Measurements from ENCODE around the gene FGF14. TPM values are rescaled to one million over a fixed set of nuclear protein-coding genes. Genes with fewer than 3 reads are reported as not detected.
A peak's percentile ranks its signal among the peaks of the same experiment; 100 is the strongest.

FGF14 gene
- total and polyA plus RNA-seq, 5 donors from 2014 or later, result 0.09 TPM; not detected in 4

DNA sequence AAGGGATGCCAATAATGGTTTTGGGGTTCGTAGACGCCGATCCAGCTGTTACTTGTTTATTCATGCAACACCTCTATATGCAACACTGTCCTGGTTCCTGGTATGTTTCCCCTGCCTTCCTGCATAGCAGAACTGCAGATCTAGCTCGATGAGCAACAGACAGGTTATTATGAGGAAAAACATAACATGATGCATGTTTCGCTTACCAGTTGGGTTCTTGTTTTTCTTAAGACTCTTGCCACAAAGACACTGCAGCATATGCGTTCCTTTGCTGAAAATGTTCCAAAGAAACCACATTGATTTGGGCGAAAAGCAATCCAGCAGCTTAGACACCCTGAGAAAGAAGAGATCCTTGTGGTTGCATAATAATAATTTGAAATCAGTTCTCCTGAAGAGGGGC lies 583 bp downstream of the FGF14 start:
- Mint-ChIP-seq H3K36me3 (no peaks in the 10 kb centered on the region), H3K27me3 (peaks cover 68% of the 10 kb centered on the region), H3K4me3 (peak overlapping the region; percentile 49 to 85 (median 64)), H3K4me1 (peaks cover 9 to 34% (median 16%) of the 10 kb centered on the region in 4 donors), H3K27ac (peak overlapping the region in 1 of 3 donors; percentile 40), H3K9me3 (peaks cover 0 to 4% (median 0%) of the 10 kb centered on the region in 7 donors)
- no peak for ATAC-seq (ENCODE audit: low read depth in 2 of 2)
- Histone ChIP-seq H3K9me3 (ENCODE audit: control insufficient read depth in 2 of 2, low read length in 2 of 2) (no peaks in the 10 kb centered on the region), H3K4me3 (ENCODE audit: low read depth, low read length) (no peak overlapping the region), H3K36me3 (ENCODE audit: control insufficient read depth, insufficient read depth, low read length) (no peaks in the 10 kb centered on the region), H3K27me3 (ENCODE audit: control insufficient read depth, insufficient read depth, low read length) (peaks cover 45% of the 10 kb centered on the region), H3K27ac (ENCODE audit: insufficient read depth, low read length, poor library complexity, severe bottlenecking) (no peak overlapping the region), H3K4me1 (ENCODE audit: control insufficient read depth, insufficient read depth, low read length, poor library complexity, severe bottlenecking) (peaks cover 16% of the 10 kb centered on the region)
- DNase-seq, result no peak

DNA sequence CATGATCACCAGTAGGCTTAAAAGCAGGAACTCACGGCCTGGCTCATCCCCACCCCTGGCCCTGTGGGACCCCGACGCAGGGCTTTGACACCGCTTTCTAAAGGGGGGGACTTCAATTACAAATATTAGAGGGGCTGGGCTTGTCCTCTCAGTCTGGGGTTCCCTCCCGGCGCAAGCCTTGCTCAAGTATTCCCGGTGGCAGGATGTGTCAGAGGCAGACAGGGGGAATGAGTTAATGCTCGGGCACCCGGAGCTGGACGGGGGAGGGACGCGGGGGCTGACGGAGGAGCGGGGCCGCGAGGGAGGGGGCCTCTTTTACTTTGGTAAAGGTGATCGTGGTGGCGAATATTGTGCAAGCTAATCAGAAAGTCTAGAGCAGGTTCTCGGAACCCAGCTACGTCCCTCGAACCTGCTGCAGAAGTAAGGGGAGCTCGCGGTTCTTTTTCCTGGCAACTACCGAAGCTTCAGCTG lies 1.1 kb downstream of the FGF14 start:
- DNase-seq, result no peak
- peaks cover 68% of the 10 kb centered on the region for H3K27me3 Mint-ChIP-seq
- H3K4me1 ChIP-seq (ENCODE audit: control insufficient read depth, insufficient read depth, low read length, poor library complexity, severe bottlenecking), result peaks cover 16% of the 10 kb centered on the region
- no peaks in the 10 kb centered on the region for H3K9me3 ChIP-seq (ENCODE audit: control insufficient read depth in 2 of 2, low read length in 2 of 2)
- H3K9me3 Mint-ChIP-seq, result peaks cover 0 to 4% (median 0%) of the 10 kb centered on the region in 7 donors
- H3K27ac Mint-ChIP-seq, result no peak overlapping the region
- H3K4me3 Mint-ChIP-seq, result peak overlapping the region; percentile 49 to 85 (median 64)
- peaks cover 9 to 34% (median 16%) of the 10 kb centered on the region in 4 donors for H3K4me1 Mint-ChIP-seq
- peaks cover 49% of the 10 kb centered on the region for H3K27me3 ChIP-seq (ENCODE audit: control insufficient read depth, insufficient read depth, low read length)
- no peaks in the 10 kb centered on the region for H3K36me3 Mint-ChIP-seq
- H3K27ac ChIP-seq (ENCODE audit: insufficient read depth, low read length, poor library complexity, severe bottlenecking), result no peak overlapping the region
- H3K4me3 ChIP-seq (ENCODE audit: low read depth, low read length), result no peak overlapping the region
- H3K36me3 ChIP-seq (ENCODE audit: control insufficient read depth, insufficient read depth, low read length), result no peaks in the 10 kb centered on the region
- ATAC-seq (ENCODE audit: low read depth in 2 of 2), result peak in 1 of 2 donors; percentile 20

DNA sequence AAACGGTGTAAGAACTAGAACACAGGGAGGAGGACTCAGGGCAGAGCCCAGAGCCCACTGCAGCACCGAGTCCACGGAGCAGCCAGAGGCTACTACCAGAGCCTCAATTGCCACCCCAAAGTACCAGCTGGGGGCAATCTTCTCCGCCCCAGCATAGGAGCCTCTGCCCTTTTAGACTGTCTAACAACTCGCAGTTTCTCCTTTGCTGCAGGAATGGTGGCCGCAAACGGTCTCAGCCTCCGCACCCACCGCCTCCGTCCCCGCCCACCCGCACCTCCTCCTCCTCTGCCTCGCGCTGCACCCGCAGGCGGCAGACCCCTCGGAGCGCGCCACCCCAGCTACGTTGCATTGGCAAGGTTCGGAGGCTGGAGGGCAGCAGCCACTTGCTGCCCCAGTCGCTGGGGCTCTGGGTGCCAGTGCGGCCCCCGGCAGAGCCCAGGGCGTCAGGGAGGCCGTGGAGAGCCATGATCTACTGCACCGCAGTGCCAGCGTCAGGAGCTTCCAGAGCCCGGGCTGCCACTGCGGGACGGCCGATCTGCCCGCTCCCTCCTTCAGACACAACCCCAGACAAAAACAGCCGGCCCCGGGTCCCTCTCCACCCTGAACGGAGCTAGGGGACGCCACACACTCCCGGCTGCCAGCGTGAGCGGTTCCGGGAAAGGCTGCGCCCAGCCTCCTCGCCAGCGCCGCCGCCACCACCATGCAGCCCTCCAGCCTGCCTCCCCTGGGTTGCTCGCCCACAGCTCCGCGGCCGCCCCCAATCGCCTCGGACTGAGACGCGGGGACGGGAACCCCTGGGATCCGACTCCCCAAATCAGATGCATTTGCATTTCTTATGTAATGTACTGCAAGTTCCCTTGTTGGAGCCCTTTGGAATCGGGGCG lies 1.8 kb downstream of the FGF14 start:
- DNase-seq, result peak in 2 of 3 donors; percentile 2 to 8
- Histone ChIP-seq H3K27ac (ENCODE audit: insufficient read depth, low read length, poor library complexity, severe bottlenecking) (no peak overlapping the region), H3K27me3 (ENCODE audit: control insufficient read depth, insufficient read depth, low read length) (peaks cover 49% of the 10 kb centered on the region), H3K4me1 (ENCODE audit: control insufficient read depth, insufficient read depth, low read length, poor library complexity, severe bottlenecking) (peaks cover 19% of the 10 kb centered on the region), H3K4me3 (ENCODE audit: low read depth, low read length) (no peak overlapping the region), H3K9me3 (ENCODE audit: control insufficient read depth in 2 of 2, low read length in 2 of 2) (no peaks in the 10 kb centered on the region), H3K36me3 (ENCODE audit: control insufficient read depth, insufficient read depth, low read length) (no peaks in the 10 kb centered on the region)
- Mint-ChIP-seq H3K4me3 (peak overlapping the region; percentile 35 to 85 (median 76)), H3K4me1 (peaks cover 13 to 34% (median 16%) of the 10 kb centered on the region in 4 donors), H3K27me3 (peaks cover 69% of the 10 kb centered on the region), H3K27ac (no peak overlapping the region), H3K9me3 (peaks cover 0 to 4% (median 0%) of the 10 kb centered on the region in 7 donors), H3K36me3 (no peaks in the 10 kb centered on the region)
- peak; percentile 7 to 50 for ATAC-seq (ENCODE audit: low read depth in 2 of 2)

DNA sequence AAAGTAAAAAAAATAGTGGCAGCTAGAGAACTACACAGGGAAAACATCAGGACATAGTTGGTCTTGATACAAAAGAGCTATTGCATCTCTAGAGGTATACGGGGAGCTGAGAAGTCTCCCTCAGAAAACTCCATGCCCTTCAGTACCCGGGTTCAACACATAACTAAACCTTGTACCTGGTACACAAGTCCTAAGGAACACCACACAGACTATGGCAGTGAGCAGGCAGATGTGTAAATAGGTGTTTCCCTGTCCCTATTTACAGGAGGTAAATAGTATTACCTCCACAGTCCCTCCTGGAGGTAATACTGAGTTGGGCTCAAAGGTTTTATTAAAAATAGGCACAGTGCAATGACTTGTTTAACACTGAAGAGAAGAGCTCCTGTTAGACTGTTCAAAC lies 5.9 kb downstream of the FGF14 start:
- Histone ChIP-seq H3K4me1 (ENCODE audit: control insufficient read depth, insufficient read depth, low read length, poor library complexity, severe bottlenecking) (peaks cover 27% of the 10 kb centered on the region), H3K9me3 (ENCODE audit: control insufficient read depth in 2 of 2, low read length in 2 of 2) (no peaks in the 10 kb centered on the region), H3K27ac (ENCODE audit: insufficient read depth, low read length, poor library complexity, severe bottlenecking) (no peak overlapping the region), H3K27me3 (ENCODE audit: control insufficient read depth, insufficient read depth, low read length) (peaks cover 28% of the 10 kb centered on the region), H3K36me3 (ENCODE audit: control insufficient read depth, insufficient read depth, low read length) (no peaks in the 10 kb centered on the region), H3K4me3 (ENCODE audit: low read depth, low read length) (no peak overlapping the region)
- peaks cover 3 to 35% (median 12%) of the 10 kb centered on the region in 4 donors for H3K4me1 Mint-ChIP-seq
- H3K4me3 Mint-ChIP-seq, result peak overlapping the region in 3 of 4 donors; percentile 42 to 90 (median 75)
- DNase-seq, result no peak
- no peak overlapping the region for H3K27ac Mint-ChIP-seq
- H3K36me3 Mint-ChIP-seq, result no peaks in the 10 kb centered on the region
- peaks cover 0 to 4% (median 0%) of the 10 kb centered on the region in 7 donors for H3K9me3 Mint-ChIP-seq
- no peak for ATAC-seq (ENCODE audit: low read depth in 2 of 2)
- H3K27me3 Mint-ChIP-seq, result peaks cover 56% of the 10 kb centered on the region

DNA sequence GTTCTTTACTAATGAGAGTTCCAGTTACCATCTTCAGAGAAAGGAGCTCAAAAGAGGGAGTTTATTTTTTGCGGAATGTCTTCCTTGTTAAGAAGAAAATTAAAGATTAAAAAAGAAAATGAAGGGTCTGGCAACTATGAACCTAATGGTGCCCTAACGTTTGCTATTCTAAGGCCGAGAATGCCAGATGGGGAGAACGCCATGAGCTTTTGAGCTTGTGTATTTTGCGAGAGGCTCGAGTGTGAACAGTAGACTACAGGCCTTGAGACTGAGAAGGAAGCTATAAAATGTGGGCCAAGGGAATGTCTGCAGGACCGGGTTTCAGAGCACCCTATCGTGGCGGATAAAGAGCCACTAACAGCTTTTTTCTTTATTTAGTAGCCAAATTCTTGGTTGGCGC lies 6.7 kb downstream of the FGF14 start:
- Mint-ChIP-seq H3K36me3 (no peaks in the 10 kb centered on the region), H3K9me3 (peaks cover 0 to 4% (median 0%) of the 10 kb centered on the region in 7 donors), H3K4me3 (peak overlapping the region; percentile 90 to 97 (median 92)), H3K27me3 (peaks cover 48% of the 10 kb centered on the region), H3K27ac (no peak overlapping the region), H3K4me1 (peaks cover 2 to 29% (median 11%) of the 10 kb centered on the region in 4 donors)
- H3K9me3 ChIP-seq (ENCODE audit: control insufficient read depth in 2 of 2, low read length in 2 of 2), result no peaks in the 10 kb centered on the region
- peaks cover 20% of the 10 kb centered on the region for H3K4me1 ChIP-seq (ENCODE audit: control insufficient read depth, insufficient read depth, low read length, poor library complexity, severe bottlenecking)
- no peak overlapping the region for H3K27ac ChIP-seq (ENCODE audit: insufficient read depth, low read length, poor library complexity, severe bottlenecking)
- peak overlapping the region; percentile 53 for H3K4me3 ChIP-seq (ENCODE audit: low read depth, low read length)
- no peak for ATAC-seq (ENCODE audit: low read depth in 2 of 2)
- no peaks in the 10 kb centered on the region for H3K36me3 ChIP-seq (ENCODE audit: control insufficient read depth, insufficient read depth, low read length)
- H3K27me3 ChIP-seq (ENCODE audit: control insufficient read depth, insufficient read depth, low read length), result peaks cover 27% of the 10 kb centered on the region
- no peak for DNase-seq

DNA sequence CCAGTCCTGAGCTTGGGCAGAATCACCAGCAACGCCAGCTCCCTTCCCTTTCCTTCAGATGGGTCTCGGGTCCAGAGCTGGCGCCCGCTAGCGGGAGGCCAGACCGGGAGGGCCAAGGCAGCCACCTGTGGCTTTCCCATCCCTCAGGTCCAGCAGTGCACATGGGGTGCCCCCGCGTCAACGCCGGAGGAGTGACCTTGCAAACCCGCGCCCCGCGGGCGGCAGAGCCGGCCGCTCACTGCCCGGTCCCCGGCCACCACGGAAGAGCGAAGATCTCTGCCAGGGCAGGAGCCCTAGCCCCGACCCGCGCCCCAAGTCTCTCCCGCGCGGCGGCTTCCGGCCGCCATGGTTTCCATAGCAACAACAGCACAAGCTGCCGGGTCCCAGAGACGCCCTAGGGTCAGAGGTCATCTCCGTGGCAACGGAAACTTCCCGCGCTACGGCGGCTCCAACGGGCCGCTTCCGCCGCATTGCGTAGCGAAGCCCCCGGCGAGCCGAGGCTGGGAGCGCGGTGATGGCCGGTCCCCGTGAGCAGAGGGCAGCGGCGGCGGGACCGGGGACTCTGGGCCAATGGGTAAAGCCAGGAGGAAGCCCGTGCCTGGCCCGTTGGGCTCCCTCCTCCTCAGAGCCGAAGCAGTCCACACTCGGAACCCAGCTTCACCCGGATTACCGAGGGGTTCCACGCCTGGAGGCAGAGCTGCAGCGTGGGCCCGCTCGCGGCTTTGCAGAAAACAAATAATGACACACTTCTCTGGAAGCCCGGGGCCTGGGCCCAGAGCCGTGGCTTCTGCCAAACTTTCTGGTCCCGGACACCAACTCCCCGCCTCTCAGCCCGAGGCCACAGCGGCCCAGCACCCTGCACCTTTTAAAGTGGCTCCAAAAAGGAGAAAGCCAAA lies 7.4 kb downstream of the FGF14 start:
- peaks cover 42% of the 10 kb centered on the region for H3K27me3 Mint-ChIP-seq
- peak; percentile 87 to 93 for ATAC-seq (ENCODE audit: low read depth in 2 of 2)

DNA sequence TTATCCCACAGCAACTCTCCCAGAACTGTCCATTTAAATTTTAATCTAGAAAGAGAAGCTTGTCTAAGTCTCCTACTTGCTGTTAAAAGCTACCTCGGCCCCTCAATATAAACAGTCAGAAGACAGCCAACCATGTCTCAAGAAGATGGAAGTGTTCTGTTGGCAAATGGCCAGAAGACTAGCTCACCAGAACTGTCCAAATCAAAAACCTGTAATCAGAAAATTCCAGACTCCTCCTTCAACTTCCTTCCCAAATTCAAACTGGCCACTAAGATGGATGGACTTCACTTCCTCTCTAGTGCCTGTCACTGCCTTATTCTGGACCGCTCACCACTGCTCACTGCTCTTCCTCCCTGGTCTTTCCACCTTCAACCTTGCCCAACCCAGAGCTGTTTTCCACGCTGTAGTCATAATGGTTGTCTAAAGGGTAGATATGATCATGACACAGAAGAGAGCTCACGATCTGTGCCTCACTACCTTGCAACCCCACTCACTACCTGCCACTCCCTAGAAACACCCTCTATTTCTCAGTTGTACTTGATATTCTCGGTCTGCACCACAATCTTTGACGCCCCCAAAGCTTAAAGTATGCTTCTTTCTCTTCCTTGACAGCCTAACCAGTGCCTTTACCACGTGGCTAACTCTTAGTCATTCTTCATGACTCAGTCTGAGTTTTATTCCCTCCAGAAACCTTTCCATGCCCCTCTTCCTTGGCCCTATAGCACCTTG lies 9.2 kb downstream of the FGF14 start:
- H3K9me3 Mint-ChIP-seq, result no peaks in the 10 kb centered on the region
- H3K4me1 Mint-ChIP-seq, result peaks cover 0 to 17% (median 8%) of the 10 kb centered on the region in 4 donors
- no peak overlapping the region for H3K27ac ChIP-seq (ENCODE audit: insufficient read depth, low read length, poor library complexity, severe bottlenecking)
- DNase-seq (no peak), ATAC-seq (ENCODE audit: low read depth in 2 of 2) (no peak)
- peaks cover 24% of the 10 kb centered on the region for H3K27me3 Mint-ChIP-seq
- no peaks in the 10 kb centered on the region for H3K9me3 ChIP-seq (ENCODE audit: control insufficient read depth in 2 of 2, low read length in 2 of 2)
- no peaks in the 10 kb centered on the region for H3K36me3 ChIP-seq (ENCODE audit: control insufficient read depth, insufficient read depth, low read length)
- H3K27ac Mint-ChIP-seq, result no peak overlapping the region
- H3K36me3 Mint-ChIP-seq, result no peaks in the 10 kb centered on the region
- peaks cover 14% of the 10 kb centered on the region for H3K4me1 ChIP-seq (ENCODE audit: control insufficient read depth, insufficient read depth, low read length, poor library complexity, severe bottlenecking)
- H3K4me3 Mint-ChIP-seq, result peak overlapping the region; percentile 5 to 97 (median 68)
- no peak overlapping the region for H3K4me3 ChIP-seq (ENCODE audit: low read depth, low read length)
- peaks cover 22% of the 10 kb centered on the region for H3K27me3 ChIP-seq (ENCODE audit: control insufficient read depth, insufficient read depth, low read length)

More for the DNA sequence above, 7.4 kb downstream of the FGF14 start:
- peaks cover 2 to 21% (median 9%) of the 10 kb centered on the region in 4 donors for H3K4me1 Mint-ChIP-seq
- H3K9me3 ChIP-seq (ENCODE audit: control insufficient read depth in 2 of 2, low read length in 2 of 2), result no peaks in the 10 kb centered on the region
- H3K4me3 ChIP-seq (ENCODE audit: low read depth, low read length), result peak overlapping the region; percentile 67
- H3K36me3 Mint-ChIP-seq, result no peaks in the 10 kb centered on the region
- H3K27me3 ChIP-seq (ENCODE audit: control insufficient read depth, insufficient read depth, low read length), result peaks cover 24% of the 10 kb centered on the region
- H3K27ac ChIP-seq (ENCODE audit: insufficient read depth, low read length, poor library complexity, severe bottlenecking), result peak overlapping the region; percentile 55
- H3K4me1 ChIP-seq (ENCODE audit: control insufficient read depth, insufficient read depth, low read length, poor library complexity, severe bottlenecking), result peaks cover 14% of the 10 kb centered on the region
- H3K27ac Mint-ChIP-seq, result peak overlapping the region; percentile 51 to 89 (median 85)
- H3K4me3 Mint-ChIP-seq, result peak overlapping the region; percentile 90 to 97 (median 92)
- H3K36me3 ChIP-seq (ENCODE audit: control insufficient read depth, insufficient read depth, low read length), result no peaks in the 10 kb centered on the region
- H3K9me3 Mint-ChIP-seq, result peaks cover 0 to 3% (median 0%) of the 10 kb centered on the region in 7 donors
- DNase-seq, result peak; percentile 89 to 96 (median 94)
